GM10847 (cell line): ENCODE results near the gene ACSM6.

Experiments used
- POLR2A ChIP-seq: IDR thresholded peaks from 2 replicates; pipeline ENCODE4 v1.6.1; 2011; ENCODE audit not compliant: insufficient read length; ENCODE audit errors: extremely low read depth

ACSM6 gene

DNA sequence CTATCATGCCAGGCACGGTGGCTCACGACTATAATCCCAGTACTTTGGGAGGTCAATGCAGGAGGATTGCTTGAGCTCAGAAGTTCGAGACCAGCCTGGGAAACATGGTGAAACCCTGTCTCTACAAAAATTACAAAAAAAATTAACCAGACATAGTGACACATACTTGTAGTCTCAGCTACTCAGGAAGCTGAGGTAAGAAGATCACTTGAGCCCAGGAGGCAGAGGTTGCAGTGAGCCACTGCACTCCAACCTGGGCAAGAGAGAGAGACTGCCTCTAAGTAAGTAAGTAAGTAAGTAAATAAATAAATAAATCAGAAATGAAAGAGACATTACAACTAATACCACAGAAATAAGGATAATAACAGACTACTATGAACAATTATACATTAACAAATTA, 60.6 kb downstream of the ACSM6 start:
- TF ChIP-seq POLR2A: no peak

DNA sequence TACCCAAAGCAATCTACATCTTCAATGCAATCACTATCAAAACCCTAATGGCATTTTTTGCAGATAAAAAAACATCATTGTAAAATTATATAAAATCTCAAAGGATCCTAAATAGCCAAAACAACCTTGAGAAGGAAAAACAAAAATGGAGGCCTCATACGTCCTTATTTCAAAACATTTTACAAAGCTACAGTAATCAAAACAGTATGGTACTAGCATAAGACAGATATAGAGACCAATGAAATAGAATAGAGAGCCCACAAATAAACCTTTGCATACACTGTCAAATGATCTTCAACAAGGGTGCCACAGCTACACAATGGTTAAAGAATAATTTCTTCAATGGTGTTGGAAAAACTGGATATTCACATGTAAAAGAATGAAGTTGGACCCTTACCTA, 62.2 kb downstream of the ACSM6 start:
- TF ChIP-seq POLR2A: no peak

DNA sequence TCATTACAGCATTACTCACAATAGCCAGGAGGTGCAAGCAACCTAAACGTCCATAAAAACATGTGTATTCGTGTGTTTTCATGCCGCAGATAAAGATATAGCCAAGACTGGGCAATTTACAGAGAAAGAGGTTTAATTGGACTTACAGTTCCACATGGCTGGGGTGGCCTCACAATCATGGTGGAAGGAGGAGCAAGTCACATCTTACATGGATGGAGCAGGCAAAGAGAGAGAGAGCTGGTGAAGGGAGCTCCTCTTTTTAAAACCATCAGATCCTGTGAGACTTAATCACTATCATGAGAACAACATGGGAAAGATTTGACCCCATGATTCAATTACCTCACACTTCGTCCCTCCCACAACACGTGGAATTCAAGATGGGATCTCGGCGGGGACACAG, 63.8 kb downstream of the ACSM6 start:
- no peak for TF ChIP-seq POLR2A

DNA sequence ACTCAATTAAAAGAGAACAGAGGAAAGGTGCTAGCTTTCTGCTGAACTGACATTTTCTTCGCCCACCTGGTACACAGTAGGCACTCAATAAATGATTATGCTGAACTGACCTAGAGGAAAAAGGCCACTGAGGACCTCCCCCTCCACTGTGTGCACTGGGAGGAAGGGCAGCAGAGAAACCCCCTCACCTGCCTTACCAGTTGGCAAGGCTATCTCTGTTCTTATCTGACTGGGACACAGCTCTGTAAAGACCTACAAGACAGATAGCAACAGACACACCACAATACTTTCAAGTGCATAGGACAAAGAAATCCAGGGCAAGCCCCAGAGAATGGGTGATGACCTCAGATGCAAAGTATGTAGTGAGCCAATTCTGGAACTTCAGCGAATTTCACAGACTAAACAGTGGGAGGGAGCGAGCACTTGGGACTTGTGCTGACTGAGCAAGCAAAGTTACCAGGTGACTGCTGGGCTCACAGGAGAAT, 66.4 kb downstream of the ACSM6 start:
- TF ChIP-seq POLR2A: no peak

DNA sequence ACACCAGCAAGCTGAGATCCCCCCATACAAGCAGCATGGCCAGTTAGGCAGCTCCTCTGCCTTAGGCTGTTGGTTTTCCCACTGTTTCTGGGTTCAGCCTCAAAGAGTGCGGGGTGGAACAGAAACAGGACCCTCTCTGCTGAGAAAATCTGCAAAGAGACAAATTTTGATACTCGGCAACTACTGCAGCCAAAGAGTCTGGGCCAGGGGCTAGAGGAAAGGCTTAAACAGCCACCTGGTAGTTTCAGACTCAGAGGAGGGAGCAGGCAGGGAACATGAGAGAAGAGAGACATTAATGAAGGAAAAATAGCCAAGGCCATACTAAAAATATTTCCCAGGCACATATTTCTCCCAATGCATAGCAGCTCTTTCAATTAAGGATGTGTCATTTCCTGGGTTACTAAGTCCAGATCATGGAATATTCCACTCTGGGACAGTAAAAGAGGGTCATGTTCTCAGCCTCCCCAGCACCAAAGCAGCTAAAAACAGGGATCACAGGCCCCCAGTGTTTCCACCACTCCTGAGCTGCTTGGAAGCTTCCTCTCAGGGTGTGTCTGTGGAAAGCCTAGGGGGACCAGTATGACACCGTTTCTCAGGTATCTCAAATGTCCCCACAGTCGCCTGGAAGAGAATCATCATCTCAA, 67.0 kb downstream of the ACSM6 start:
- no peak for TF ChIP-seq POLR2A

DNA sequence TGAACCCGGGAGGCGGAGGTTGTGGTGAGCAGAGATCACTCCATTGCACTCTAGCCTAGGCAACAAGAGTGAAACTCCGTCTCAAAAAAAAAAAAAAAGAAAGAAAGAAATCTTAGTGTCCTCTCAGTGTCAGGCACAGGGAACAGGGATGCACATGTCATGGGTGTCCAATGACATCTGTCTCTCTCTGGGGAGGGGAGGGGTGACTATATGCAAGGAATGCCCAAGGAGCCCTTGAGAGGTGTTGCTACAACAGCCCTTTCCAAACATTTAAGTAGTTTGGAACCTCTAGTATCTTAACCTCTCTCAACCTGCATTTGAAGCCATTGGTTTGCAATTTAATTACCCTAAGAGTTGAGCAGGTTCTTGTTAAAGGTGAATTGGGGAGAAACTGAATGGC, 67.9 kb downstream of the ACSM6 start:
- TF ChIP-seq POLR2A: no peak

DNA sequence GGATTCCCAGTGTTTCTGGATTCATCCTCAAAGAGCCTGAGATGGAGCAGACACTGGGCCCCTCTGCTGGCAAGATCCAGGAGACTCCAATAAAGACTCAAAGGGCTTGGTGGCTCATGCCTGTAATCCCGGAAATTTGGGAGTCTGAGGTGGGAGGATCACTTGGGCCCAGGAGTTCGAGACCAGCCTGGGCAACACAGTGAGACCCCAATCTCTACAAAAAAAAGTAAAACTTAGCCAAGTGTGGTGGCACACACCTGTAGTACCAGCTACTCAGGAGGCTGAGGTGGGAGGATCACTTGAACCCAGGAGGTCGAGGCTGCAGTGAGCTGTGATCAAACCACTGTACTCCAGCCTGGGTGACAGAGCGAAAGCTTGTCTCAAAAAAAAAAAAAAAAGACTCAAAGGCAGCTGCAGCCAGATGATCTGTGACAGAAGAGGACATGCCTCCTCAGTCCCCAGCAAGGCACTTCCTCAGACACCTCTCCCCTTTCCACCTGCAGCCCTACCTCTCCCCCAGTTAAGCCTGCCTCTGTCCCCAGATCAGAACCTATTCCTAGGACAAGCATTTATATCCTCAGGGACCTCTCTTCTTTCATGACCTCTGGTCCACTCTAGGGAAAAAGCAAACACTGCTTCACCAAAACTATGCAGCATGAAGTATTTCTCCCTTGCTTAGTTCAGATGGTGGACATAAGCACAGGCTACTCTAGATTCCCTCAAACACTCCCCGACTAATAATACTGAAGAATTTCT, 68.9 kb downstream of the ACSM6 start:
- TF ChIP-seq POLR2A: no peak

DNA sequence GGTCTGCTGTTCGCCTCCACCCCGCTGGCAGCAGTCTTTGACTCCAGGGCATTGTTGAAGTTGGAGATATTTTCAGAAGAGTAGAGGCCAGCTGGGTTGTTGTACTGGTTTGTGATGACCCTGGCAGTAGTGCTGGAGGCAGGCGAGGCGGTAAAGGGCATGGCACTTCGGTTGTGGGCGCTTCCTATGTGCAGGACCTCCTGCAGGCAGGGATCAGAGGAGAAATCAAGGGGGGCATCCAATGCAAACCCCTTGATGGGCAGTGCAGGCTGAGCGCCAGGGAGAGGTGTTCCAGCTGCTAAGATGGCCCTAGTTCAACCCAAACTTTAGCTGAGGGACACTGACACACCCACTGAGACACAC, 69.8 kb downstream of the ACSM6 start:
- TF ChIP-seq POLR2A: no peak

DNA sequence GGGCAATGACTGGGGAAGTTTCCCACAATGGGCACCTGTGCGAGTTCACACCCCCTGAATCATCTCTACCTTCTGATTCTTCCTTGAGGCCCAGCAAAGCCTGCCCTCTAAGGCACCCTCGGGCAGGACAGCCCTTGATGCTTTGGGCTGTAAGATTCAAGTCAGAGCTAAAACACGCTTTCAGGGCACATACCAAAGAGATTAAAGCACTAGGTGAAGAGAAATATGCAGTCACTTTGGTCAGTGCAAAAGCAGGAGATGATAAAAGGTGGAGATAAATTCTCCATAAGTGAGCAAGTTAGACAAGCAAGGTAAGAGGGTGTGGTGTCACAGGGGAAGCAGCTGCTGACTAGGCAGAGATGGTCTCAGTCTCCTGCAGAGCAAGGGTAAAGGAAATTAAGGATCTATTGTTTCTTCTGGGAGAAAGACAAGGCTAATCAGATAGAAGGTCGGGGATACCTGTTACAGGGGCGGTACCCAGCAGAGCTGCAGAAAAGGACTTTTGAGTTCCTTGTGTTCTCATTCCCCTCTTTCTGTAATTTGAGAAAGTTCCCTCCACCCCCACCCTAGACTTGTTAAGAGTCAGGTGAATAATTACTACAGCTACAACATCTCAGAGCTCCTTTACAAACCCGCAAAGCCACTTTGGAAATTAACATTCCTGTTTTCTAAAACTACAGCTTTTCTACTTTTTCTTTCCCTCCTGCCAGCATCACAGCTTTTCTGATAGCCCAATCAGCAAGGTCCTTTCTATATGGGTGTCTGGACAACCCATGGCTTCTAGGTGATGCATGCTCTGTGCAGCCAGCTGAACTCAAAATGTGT, 70.4 kb downstream of the ACSM6 start:
- TF ChIP-seq POLR2A: no peak

DNA sequence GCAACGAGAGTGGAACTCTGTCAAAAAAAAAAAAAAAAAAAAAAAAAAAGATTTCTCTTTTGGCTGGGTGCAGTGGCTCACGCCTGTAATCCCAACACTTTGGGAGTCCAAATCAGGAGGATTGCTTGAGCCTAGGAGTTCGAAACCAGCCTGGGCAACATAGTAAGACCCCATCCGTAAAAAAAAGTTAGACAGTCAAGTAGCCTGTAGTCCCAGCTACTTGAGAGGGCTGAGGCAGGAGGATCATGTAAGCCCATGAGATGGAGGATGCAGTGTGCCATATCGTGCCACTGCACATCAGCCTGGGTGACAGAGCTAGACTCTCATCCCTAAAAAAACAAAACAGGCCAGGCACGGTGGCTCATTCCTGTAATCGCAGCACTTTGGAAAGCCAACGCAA, 71.5 kb downstream of the ACSM6 start:
- no peak for TF ChIP-seq POLR2A

DNA sequence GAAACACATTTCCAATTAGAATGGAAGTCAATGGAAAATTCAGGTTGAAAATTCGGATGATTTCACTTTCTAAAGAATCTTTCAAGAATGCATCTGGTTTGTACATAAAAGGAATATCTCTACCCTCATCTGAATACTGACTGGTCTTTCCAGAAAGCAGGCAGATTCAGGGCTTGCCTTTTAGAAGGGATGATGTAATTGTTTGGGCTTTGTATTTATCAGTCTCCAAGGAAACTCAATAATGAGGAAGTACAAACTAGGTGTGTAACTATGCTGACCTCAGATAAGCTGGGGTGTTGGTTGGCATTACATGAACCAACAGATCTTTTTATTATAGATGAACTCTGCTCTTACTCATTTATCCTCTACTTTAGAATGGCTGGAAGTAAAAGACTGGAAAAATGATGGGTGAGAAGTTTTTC, 72.6 kb downstream of the ACSM6 start:
- TF ChIP-seq POLR2A: no peak

DNA sequence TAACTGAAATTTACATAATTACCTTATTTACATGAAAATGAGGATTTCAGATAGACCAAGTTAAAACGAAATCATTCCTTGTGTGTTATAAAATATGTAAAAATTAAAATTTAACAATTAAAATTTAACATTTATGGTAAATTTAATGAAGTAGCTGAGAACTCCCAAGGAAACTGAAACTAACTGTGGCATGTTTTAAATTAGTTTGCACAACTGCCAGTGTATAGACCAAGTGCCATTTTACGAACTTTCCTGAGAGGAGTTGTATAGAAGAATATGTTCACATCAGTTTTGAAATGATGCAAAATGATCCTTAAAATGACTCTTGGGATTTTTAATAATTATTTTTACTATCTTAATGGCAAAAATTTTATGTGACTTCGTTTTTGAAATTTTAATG, 73.2 kb downstream of the ACSM6 start:
- no peak for TF ChIP-seq POLR2A

DNA sequence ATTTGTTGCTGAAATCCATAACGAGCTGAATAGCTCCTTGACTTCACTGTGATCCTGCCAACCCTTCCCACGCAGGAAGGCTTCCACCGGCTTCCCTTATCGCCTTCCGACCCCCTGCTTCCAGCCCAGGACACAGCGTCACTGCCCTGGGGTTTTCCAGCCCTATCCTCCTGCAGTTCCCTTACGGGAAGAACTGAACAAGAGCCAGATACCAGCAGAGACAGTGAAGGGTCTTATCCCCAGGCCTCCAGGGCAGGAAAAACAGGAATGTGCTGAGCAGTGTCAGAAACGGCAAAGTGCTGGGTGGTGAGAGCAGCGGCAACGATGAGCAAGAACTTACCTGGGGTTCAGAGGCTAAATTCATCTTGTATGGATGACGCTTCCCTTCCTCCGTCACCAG, 74.4 kb downstream of the ACSM6 start:
- no peak for TF ChIP-seq POLR2A

DNA sequence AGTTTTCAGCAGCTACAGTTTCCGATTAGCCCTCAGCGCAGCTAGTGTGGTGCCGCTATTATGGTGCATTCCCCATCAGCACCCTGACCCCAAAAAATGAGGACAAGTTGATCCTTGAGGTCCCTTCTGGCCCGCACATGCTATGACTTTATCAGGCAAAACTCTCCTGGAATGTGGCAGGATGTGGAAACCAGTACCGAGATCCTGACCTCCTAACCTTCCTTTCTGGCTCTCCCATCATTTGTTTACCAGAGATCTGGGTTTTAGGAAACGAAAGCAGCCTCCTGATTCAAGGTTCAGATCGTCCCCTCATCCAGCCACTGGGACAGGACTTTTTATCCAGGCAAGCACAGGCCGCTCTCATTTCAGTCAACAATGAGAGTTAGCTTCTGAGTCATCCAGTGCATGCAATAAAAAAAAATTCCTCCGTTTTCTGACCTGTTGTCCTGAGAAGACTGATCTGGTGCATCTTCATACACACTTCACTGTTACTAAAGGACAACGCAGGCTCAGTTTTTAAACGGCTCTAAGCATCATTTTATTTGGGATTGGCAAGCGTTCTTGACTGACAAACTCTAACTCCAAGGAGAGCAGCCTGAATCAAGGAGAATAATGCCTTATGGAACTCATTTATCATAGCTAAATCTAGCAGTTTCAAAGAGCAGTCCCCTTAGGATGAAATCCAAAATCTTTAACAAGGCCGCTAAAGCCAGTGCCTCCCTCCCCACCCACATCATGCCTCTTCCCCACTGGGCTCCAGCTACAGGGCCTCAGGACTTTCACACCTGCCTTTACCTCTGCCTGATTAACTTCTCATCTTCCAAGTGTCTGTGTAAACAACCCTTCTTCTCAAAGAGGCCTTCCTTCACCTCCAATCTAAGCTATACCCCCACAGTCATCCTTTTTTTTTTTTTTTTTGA, 79.6 kb downstream of the ACSM6 start:
- TF ChIP-seq POLR2A: no peak
